ENCODE results near the gene GPRIN3. TPM values are rescaled to one million over a fixed set of nuclear protein-coding genes. Genes with fewer than 3 reads are reported as not detected.

Gene GPRIN3
- total and polyA plus RNA-seq, 3 donors from 2014 or later = 0.58 to 2.5 (median 2.2) TPM

GRCh38 chr4:89352541-89352940 is 44.9 kb upstream of the GPRIN3 start:
- TF ChIP-seq POLR2A (IDR thresholded peaks at IDR 0.05) (no peak), CTCF (IDR thresholded peaks at IDR 0.05) (no peak)
- H3K4me3 ChIP-seq = no peak overlapping the region
- DNase-seq = no peak
- no peaks in the 10 kb centered on the region for H3K4me1 ChIP-seq
- H3K27me3 ChIP-seq = no peaks in the 10 kb centered on the region
- WGBS, 2 donors = 45 to 56% methylated on average over 1 of the region's 1 CpG
- H3K9me3 ChIP-seq = no peaks in the 10 kb centered on the region
- H3K27ac ChIP-seq = no peak overlapping the region
- no peaks in the 10 kb centered on the region for H3K36me3 ChIP-seq (ENCODE audit: low read depth, missing control alignments)
- intact Hi-C loops (cut with DNase I; ENCODE audit: low total_unique reads) = no loop called here

GRCh38 chr4:89351201-89351600 is 43.6 kb upstream of the GPRIN3 start:
- DNase-seq = no peak
- no peaks in the 10 kb centered on the region for H3K36me3 ChIP-seq (ENCODE audit: low read depth, missing control alignments)
- intact Hi-C loops (cut with DNase I; ENCODE audit: low total_unique reads) = no loop called here
- 71 to 88% methylated on average over 2 of the region's 2 CpGs for WGBS, 2 donors
- TF ChIP-seq CTCF (IDR thresholded peaks at IDR 0.05) = no peak
- TF ChIP-seq POLR2A (IDR thresholded peaks at IDR 0.05) = no peak
- no peaks in the 10 kb centered on the region for H3K27me3 ChIP-seq
- H3K9me3 ChIP-seq = no peaks in the 10 kb centered on the region
- H3K4me1 ChIP-seq = no peaks in the 10 kb centered on the region
- no peak overlapping the region for H3K4me3 ChIP-seq
- H3K27ac ChIP-seq = no peak overlapping the region

- no peak for DNase-seq
- TF ChIP-seq POLR2A (IDR thresholded peaks at IDR 0.05) (no peak), CTCF (IDR thresholded peaks at IDR 0.05) (no peak)
- Histone ChIP-seq H3K4me1 (no peaks in the 10 kb centered on the region), H3K36me3 (ENCODE audit: low read depth, missing control alignments) (no peaks in the 10 kb centered on the region), H3K9me3 (no peaks in the 10 kb centered on the region), H3K27me3 (no peaks in the 10 kb centered on the region), H3K4me3 (no peak overlapping the region), H3K27ac (no peak overlapping the region)
- WGBS, 2 donors = 72 to 82% methylated on average over 2 of the region's 2 CpGs
- intact Hi-C loops (cut with DNase I; ENCODE audit: low total_unique reads) = no loop called here
These were observed 39.9 kb upstream of the GPRIN3 start for GRCh38 chr4:89347363-89348025.

GRCh38 chr4:89344571-89344970 is 37.0 kb upstream of the GPRIN3 start:
- no peak overlapping the region for H3K27ac ChIP-seq
- TF ChIP-seq CTCF (IDR thresholded peaks at IDR 0.05) (no peak), POLR2A (IDR thresholded peaks at IDR 0.05) (no peak)
- H3K36me3 ChIP-seq (ENCODE audit: low read depth, missing control alignments) = no peaks in the 10 kb centered on the region
- H3K4me3 ChIP-seq = no peak overlapping the region
- no peaks in the 10 kb centered on the region for H3K27me3 ChIP-seq
- 81 to 82% methylated on average over 3 of the region's 3 CpGs for WGBS, 2 donors
- DNase-seq = no peak
- intact Hi-C loops (cut with DNase I; ENCODE audit: low total_unique reads) = no loop called here
- no peaks in the 10 kb centered on the region for H3K9me3 ChIP-seq
- no peaks in the 10 kb centered on the region for H3K4me1 ChIP-seq

GRCh38 chr4:89338206-89338605 is 30.6 kb upstream of the GPRIN3 start:
- Histone ChIP-seq H3K9me3 (no peaks in the 10 kb centered on the region), H3K4me1 (no peaks in the 10 kb centered on the region), H3K36me3 (ENCODE audit: low read depth, missing control alignments) (no peaks in the 10 kb centered on the region), H3K27ac (no peak overlapping the region), H3K27me3 (no peaks in the 10 kb centered on the region), H3K4me3 (no peak overlapping the region)
- intact Hi-C loops (cut with DNase I; ENCODE audit: low total_unique reads) = no loop called here
- TF ChIP-seq CTCF (IDR thresholded peaks at IDR 0.05) (no peak), POLR2A (IDR thresholded peaks at IDR 0.05) (no peak)
- DNase-seq = no peak

Data from testis (tissue), 3 donors.